Lung (tissue), 12 donors: ENCODE measurements around the gene TMC5. TPM values are rescaled to one million over a fixed set of nuclear protein-coding genes. Genes with fewer than 3 reads are reported as not detected.

ENCODE experiments used
- ATAC-seq: fragments of 200-7000 bp; cut with Tn5 transposase; one replicate; pipeline ENCODE4 v1.9.1; 2020; ENCODE audit warnings: moderate number of reproducible peaks; ENCODE audit not compliant: insufficient read depth, low FRiP score
- DNase-seq, 3 donors: peaks; one replicate each; pipeline ENCODE4 v3.0.0-alpha.2; 2013 to 2017
- H3K27ac ChIP-seq, 2 donors: one replicate each; pipeline ENCODE4 v1.5.1; 2013; ENCODE audit warnings: mild to moderate bottlenecking in 2 of 2, moderate library complexity in 2 of 2, control low read depth in 1 of 2, inconsistent platforms in 1 of 2, low read depth in 1 of 2, low read length in 1 of 2
- H3K27me3 ChIP-seq, 3 donors: one replicate each; pipeline ENCODE4 v1.5.1; 2013; ENCODE audit warnings: low read length in 2 of 3; ENCODE audit not compliant: control insufficient read depth in 3 of 3, insufficient read depth in 3 of 3
- H3K36me3 ChIP-seq, 4 donors: one replicate each; pipeline ENCODE4 v1.5.1; 2013; ENCODE audit warnings: low read length in 4 of 4, mild to moderate bottlenecking in 1 of 4, moderate library complexity in 1 of 4; ENCODE audit not compliant: control insufficient read depth in 4 of 4, insufficient read depth in 4 of 4
- H3K4me1 ChIP-seq, 5 donors: one replicate each; pipeline ENCODE4 v1.5.1; 2013; ENCODE audit warnings: low read length in 5 of 5, mild to moderate bottlenecking in 2 of 5, moderate library complexity in 1 of 5; ENCODE audit not compliant: control insufficient read depth in 5 of 5, insufficient read depth in 5 of 5
- H3K4me3 ChIP-seq: one replicate; pipeline ENCODE4 v1.5.1; 2013; ENCODE audit warnings: mild to moderate bottlenecking, control low read depth, moderate library complexity
- H3K9ac ChIP-seq, 2 donors: one replicate each; pipeline ENCODE4 v1.5.1; 2013; ENCODE audit warnings: low read length in 2 of 2, control low read depth in 1 of 2; ENCODE audit not compliant: insufficient read depth in 1 of 2
- H3K9me3 ChIP-seq, 4 donors: one replicate each; pipeline ENCODE4 v1.5.1; 2013; ENCODE audit warnings: low read length in 3 of 4, mild to moderate bottlenecking in 1 of 4, moderate library complexity in 1 of 4; ENCODE audit not compliant: control insufficient read depth in 4 of 4, insufficient read depth in 3 of 4
- WGBS, 2 donors: extraction: QIAGEN DNeasy Blood & Tissue Kit; methylation state at CpG; one replicate each; pipeline ENCODE4 v1.1.7; 2013; 5-methylcytosine and 5-hydroxymethylcytosine counted together
- polyA plus RNA-seq, 2 donors: library from polyadenylated mRNA; stranded (reverse); fragments of 200-250 nt; gene quantifications; one replicate each; pipeline ENCODE4 v1.2.1, GENCODE V29; 2013
- total RNA-seq, 2 donors: library from RNA; depleted of rRNA in 1 of 2; stranded (reverse); fragments of >200 nt in 1 of 2; gene quantifications; one replicate each; pipeline ENCODE4 v1.2.1, GENCODE V29; 2014 to 2021
- TF ChIP-seq, protein P1 (sequence below): IDR thresholded peaks from 2 replicates; pipeline ENCODE4 v1.5.1; 2012; ENCODE audit warnings: mild to moderate bottlenecking; ENCODE audit errors: control extremely low read depth, extremely low read depth
- donor health status: control.
- donor health status: control.
- donor health status: Bipolar disorder and iron deficiency.
- donor health status: healthy.
- donor health status: DM: yes; HTN: yes; CAD: no.

The TMC5 gene
- total and polyA plus RNA-seq, 4 donors = 43.2 to 129 (median 53.4) TPM

- Histone ChIP-seq H3K27ac (peak overlapping the region in 1 of 2 donors; percentile 81), H3K36me3 (peaks cover 4 to 12% (median 6%) of the 10 kb centered on the region in 4 donors), H3K27me3 (no peaks in the 10 kb centered on the region), H3K4me1 (peaks cover 0 to 40% (median 13%) of the 10 kb centered on the region in 5 donors), H3K4me3 (peak overlapping the region; percentile 93), H3K9ac (peak overlapping the region; percentile 59 to 75), H3K9me3 (no peaks in the 10 kb centered on the region)
- no peak for DNase-seq
- ATAC-seq = no peak
- 0 to 1% methylated on average over 9 to 11 of the region's 11 CpGs for WGBS, 2 donors
- TF ChIP-seq, protein P1, sequence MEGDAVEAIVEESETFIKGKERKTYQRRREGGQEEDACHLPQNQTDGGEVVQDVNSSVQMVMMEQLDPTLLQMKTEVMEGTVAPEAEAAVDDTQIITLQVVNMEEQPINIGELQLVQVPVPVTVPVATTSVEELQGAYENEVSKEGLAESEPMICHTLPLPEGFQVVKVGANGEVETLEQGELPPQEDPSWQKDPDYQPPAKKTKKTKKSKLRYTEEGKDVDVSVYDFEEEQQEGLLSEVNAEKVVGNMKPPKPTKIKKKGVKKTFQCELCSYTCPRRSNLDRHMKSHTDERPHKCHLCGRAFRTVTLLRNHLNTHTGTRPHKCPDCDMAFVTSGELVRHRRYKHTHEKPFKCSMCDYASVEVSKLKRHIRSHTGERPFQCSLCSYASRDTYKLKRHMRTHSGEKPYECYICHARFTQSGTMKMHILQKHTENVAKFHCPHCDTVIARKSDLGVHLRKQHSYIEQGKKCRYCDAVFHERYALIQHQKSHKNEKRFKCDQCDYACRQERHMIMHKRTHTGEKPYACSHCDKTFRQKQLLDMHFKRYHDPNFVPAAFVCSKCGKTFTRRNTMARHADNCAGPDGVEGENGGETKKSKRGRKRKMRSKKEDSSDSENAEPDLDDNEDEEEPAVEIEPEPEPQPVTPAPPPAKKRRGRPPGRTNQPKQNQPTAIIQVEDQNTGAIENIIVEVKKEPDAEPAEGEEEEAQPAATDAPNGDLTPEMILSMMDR = no peak
Measured at GRCh38 chr16:19524356-19524615, 106.6 kb downstream of the TMC5 start.

DNA sequence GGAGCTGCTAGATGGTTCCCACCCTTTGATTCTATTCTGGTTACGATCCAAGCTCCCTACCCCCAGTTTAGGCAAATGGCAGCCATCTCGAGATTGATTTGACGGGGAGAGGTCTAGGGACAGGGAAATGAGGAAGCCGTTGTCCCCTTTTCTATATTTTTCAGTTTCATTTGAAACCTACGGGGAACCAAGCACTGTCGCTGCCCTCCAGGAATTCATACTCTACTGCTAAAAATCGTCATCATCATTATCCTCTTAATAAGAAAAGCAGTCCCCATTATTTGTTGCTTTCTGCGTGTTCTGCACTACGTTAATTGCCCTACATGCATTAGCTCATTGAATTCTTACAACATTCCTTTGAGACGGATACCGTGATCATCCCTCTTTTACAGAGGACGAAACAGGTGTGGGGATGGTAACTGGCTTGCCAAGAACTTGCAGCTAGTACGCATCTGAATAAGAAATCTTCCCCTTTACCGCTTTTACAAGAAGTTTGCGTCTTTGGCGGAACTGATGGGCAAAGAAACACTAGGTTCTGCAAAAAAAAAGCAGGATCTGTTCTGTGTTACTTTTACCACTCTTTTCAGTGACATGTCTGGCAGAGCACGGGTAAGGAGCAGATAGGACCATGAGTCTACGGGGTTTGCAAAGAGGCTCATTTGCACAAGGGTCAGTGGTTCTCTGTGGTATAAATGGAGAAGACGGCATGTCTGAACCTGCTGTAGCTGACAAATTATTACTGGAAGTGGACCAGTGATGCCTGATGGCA is 107.1 kb downstream of the TMC5 start:
- Histone ChIP-seq H3K4me1 (peaks cover 0 to 40% (median 13%) of the 10 kb centered on the region in 5 donors), H3K9ac (peak overlapping the region; percentile 59 to 75), H3K36me3 (peaks cover 4 to 14% (median 6%) of the 10 kb centered on the region in 4 donors), H3K4me3 (peak overlapping the region; percentile 93), H3K27ac (peak overlapping the region in 1 of 2 donors; percentile 81), H3K27me3 (no peaks in the 10 kb centered on the region), H3K9me3 (no peaks in the 10 kb centered on the region)
- DNase-seq = peak; percentile 28 to 57 (median 29)
- TF ChIP-seq, protein P1 = no peak
- WGBS, 2 donors = 6 to 22% methylated on average over 19 of the region's 19 CpGs
- no peak for ATAC-seq

DNA sequence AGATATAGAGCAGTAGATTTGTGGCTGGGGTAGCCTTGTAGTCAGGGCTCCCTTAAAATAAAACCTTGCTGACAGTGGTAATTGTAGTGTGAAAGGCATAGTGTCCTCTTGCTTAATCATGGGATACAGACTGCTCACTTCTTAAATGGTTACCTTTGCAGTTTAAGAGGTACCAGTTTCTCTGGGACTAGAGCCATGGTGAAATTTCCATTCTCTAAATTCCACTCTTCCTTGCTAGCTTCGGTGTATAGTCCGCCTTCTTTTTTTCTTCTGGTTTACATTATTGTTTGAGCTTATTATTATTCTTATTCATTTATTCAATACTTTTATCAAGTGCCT is 107.7 kb downstream of the TMC5 start:
- Histone ChIP-seq H3K4me3 (no peak overlapping the region), H3K9me3 (no peaks in the 10 kb centered on the region), H3K27ac (no peak overlapping the region), H3K9ac (peak overlapping the region in 1 of 2 donors; percentile 75), H3K27me3 (no peaks in the 10 kb centered on the region), H3K4me1 (peaks cover 0 to 34% (median 10%) of the 10 kb centered on the region in 5 donors), H3K36me3 (peaks cover 4 to 14% (median 8%) of the 10 kb centered on the region in 4 donors)
- TF ChIP-seq, protein P1 = no peak
- DNase-seq = no peak
- 88 to 90% methylated on average over 2 of the region's 2 CpGs for WGBS, 2 donors
- no peak for ATAC-seq
